Left lung (tissue), 10 donors: ENCODE data around the gene TOR1AIP2. TPM values are rescaled to one million over a fixed set of nuclear protein-coding genes. Genes with fewer than 3 reads are reported as not detected.

ENCODE experiments used
- ATAC-seq: fragments of 200-7000 bp; cut with Tn5 transposase; one replicate; pipeline ENCODE4 v1.9.1; 2020; ENCODE audit warnings: moderate library complexity
- DNase-seq, 4 donors: peaks; one replicate each; pipeline ENCODE4 v3.0.0-alpha.2; 2013 to 2020
- H3K27ac ChIP-seq, 2 donors: fragments of 200-600 bp; sonication (generic) in 1 of 2; one replicate each; pipeline versions ENCODE4 v1.5.0 to v1.8.0; 2020 to 2021
- H3K27me3 ChIP-seq, 2 donors: fragments of 200-600 bp; sonication (generic) in 1 of 2; one replicate each; pipeline versions ENCODE4 v1.5.0 to v1.8.0; 2020 to 2021
- H3K36me3 ChIP-seq, 2 donors: fragments of 200-600 bp; sonication (generic) in 1 of 2; one replicate each; pipeline versions ENCODE4 v1.5.0 to v1.8.0; 2020 to 2021
- H3K4me1 ChIP-seq, 2 donors: fragments of 200-600 bp; one replicate each; pipeline ENCODE4 v1.8.0; 2021
- H3K4me3 ChIP-seq, 2 donors: fragments of 200-600 bp; sonication (generic) in 1 of 2; one replicate each; pipeline versions ENCODE4 v1.5.0 to v1.8.0; 2020 to 2021; ENCODE audit warnings: mild to moderate bottlenecking in 1 of 2
- H3K9me3 ChIP-seq, 2 donors: fragments of 200-600 bp; sonication (generic) in 1 of 2; one replicate each; pipeline versions ENCODE4 v1.5.0 to v1.8.0; 2020 to 2021
- intact Hi-C, 2 donors: fragments of 100-400 bp; cut with DNase I; formaldehyde crosslinking; loops; one replicate each; pipeline versions ENCODE4 v1.11.2 to v1.14.2; 2022
- polyA plus RNA-seq, 6 donors: library from polyadenylated mRNA; unstranded; fragments of 120-200 nt; gene quantifications; one replicate each; pipeline ENCODE4 v1.2.1, GENCODE V29; 2013; ENCODE audit not compliant: insufficient read length in 6 of 6
- total RNA-seq, 2 donors: library from RNA; stranded (reverse); fragmentation: NEBNext Ultra II Directional; extraction: Animal tissue kit (Norgen Biotek cat#: 25700); gene quantifications; one replicate each; pipeline ENCODE4 v1.2.1, GENCODE V29; 2021
- TF ChIP-seq, protein P1 (sequence below), 2 donors: fragments of 200-600 bp; sonication (generic) in 1 of 2; IDR thresholded peaks; one replicate each; pipeline versions ENCODE4 v1.5.0 to v1.8.0; 2021; ENCODE audit warnings: antibody characterized with exemption in 2 of 2
- donor health status: DM: no; HTN: yes; CAD: no.
- donor health status: DM: no; HTN: no; CAD: no.

The TOR1AIP2 gene
- total and polyA plus RNA-seq, 8 donors: 34.8 to 109 (median 38.6) TPM

DNA sequence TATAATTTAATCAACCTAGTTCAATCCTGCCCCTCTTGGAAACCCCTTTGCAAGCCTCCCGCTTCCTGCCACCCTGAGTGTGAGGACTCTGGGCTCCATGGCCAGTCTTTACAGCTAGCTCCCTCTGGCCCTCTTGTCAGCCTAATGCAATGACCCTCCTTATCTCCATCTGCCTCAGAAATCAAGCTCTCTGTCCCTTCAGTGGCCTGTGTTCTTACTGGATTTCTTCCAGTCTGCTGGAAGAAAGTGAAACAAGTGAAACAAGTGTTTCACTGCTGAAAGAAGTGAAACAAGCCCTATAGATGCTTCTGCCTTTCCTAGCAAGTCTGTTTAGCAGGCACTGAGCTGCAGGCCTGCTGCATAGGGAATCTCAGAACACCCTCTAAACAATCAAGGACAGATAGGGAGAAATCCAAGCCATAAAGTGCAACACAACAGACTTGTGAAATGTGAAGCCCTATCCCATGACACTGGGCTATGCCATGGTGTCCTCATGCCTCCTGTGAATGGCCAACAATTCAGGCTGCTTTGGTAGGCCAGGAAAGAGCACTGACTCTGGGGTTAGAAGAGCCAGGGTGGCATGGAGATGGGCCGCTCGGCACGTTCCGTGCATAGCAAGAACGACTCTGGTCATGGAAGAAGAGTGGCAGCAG, 78.6 kb downstream of the TOR1AIP2 start:
- Histone ChIP-seq H3K4me3 (no peak overlapping the region), H3K4me1 (no peaks in the 10 kb centered on the region), H3K36me3 (no peaks in the 10 kb centered on the region), H3K27ac (no peak overlapping the region), H3K27me3 (no peaks in the 10 kb centered on the region), H3K9me3 (no peaks in the 10 kb centered on the region)
- DNase-seq (no peak), ATAC-seq (no peak)
- TF ChIP-seq, protein P1, sequence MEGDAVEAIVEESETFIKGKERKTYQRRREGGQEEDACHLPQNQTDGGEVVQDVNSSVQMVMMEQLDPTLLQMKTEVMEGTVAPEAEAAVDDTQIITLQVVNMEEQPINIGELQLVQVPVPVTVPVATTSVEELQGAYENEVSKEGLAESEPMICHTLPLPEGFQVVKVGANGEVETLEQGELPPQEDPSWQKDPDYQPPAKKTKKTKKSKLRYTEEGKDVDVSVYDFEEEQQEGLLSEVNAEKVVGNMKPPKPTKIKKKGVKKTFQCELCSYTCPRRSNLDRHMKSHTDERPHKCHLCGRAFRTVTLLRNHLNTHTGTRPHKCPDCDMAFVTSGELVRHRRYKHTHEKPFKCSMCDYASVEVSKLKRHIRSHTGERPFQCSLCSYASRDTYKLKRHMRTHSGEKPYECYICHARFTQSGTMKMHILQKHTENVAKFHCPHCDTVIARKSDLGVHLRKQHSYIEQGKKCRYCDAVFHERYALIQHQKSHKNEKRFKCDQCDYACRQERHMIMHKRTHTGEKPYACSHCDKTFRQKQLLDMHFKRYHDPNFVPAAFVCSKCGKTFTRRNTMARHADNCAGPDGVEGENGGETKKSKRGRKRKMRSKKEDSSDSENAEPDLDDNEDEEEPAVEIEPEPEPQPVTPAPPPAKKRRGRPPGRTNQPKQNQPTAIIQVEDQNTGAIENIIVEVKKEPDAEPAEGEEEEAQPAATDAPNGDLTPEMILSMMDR (IDR thresholded peaks at IDR 0.05): no peak
- intact Hi-C loops: no loop called here

DNA sequence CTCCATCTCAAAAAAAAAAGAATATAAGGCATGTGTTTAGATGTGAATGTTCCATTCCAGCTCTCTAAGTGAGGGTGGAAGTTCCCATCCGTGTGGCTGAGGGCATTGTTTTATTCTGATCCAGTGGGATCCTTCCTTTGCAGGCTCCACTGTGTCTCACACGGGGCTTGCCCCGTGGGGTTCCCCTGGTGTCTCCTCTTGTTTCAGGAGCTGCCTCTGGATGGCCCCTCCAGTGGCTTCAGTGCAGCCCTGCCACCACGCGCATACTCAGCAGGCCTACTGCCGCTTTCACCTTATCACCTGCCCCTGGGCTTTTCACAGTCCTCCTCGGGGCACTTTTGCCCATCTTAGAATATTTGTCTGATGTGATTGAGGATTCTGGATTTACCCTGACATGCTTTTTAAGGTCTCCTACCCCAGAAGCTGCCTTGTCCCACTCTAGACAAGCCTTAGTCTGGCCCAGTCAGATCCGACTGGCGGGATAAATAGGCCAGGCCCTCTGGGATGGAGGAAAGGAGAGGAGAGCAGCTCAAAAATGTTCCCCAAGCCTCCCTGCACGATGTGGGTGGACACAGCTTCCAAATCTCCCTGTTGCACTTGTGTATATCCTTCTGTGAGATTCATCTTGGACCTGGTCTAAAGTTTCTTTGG, 79.3 kb downstream of the TOR1AIP2 start:
- intact Hi-C loops: no loop called here
- TF ChIP-seq, protein P1 (IDR thresholded peaks at IDR 0.05): no peak
- Histone ChIP-seq H3K9me3 (no peaks in the 10 kb centered on the region), H3K36me3 (no peaks in the 10 kb centered on the region), H3K4me3 (no peak overlapping the region), H3K4me1 (no peaks in the 10 kb centered on the region), H3K27ac (no peak overlapping the region), H3K27me3 (no peaks in the 10 kb centered on the region)
- DNase-seq: no peak
- no peak for ATAC-seq

DNA sequence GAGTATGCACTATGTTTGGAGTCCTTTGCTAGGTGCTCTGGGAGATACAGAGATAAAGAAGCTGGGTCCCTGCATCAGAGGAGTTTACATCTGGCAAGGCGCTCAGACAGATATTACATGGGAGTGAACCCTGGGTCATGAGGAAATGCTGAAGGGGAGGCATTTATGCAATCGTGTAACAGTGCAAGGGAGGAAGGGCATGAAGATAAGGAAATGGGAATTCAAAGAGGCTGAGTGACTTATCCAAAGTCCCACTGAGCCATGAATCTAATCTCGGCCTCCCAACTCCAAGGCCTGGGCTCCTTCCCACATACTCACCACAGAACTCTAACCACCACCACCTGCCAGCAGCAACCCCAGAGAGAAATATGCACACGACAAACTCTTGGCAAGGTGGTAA, 82.9 kb downstream of the TOR1AIP2 start:
- ATAC-seq (peak; percentile 33), DNase-seq (no peak)
- TF ChIP-seq, protein P1 (IDR thresholded peaks at IDR 0.05): no peak
- Histone ChIP-seq H3K4me1 (no peaks in the 10 kb centered on the region), H3K4me3 (no peak overlapping the region), H3K27me3 (no peaks in the 10 kb centered on the region), H3K36me3 (no peaks in the 10 kb centered on the region), H3K9me3 (no peaks in the 10 kb centered on the region), H3K27ac (no peak overlapping the region)
- intact Hi-C loops: no loop called here

DNA sequence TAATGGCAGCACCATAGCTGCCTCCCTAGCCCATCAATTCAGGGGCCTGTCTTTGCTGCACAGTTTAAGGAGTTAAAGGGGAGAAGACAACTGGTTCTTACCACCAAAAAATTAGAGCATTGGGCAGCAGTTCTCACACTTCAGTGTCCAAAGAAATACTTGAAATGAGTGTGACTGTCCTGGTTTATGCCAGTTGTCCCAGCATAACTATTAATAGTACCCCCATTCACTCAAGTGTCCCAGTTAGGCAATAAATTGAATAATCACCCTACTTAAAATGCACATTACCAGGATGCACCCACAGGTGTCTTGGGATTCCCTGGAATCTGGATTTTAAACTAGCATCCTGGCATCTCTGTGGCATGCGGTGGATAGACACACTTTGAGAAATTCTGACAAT, 83.5 kb downstream of the TOR1AIP2 start:
- Histone ChIP-seq H3K36me3 (no peaks in the 10 kb centered on the region), H3K9me3 (no peaks in the 10 kb centered on the region), H3K4me3 (no peak overlapping the region), H3K27me3 (no peaks in the 10 kb centered on the region), H3K27ac (no peak overlapping the region), H3K4me1 (no peaks in the 10 kb centered on the region)
- TF ChIP-seq, protein P1 (IDR thresholded peaks at IDR 0.05): no peak
- intact Hi-C loops: no loop called here
- ATAC-seq: no peak
- no peak for DNase-seq

DNA sequence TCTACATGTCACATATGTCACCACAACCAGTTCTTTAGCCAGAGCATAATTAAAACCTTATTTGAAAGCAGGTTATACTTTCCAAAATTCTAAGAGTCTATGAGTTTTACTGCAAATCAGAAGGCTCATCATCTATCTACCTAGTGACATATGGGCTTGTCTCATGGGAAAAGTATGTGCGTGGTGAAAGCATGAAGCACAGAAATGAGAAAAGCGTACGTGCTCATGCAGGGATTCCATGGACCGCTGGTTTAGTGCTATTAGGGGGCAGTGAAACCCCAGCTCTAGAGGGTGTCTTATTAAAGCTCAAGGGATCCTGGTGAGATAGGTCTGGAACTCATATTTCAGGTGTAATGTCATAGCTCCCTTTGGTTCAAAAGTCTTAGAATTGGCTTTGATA, 84.3 kb downstream of the TOR1AIP2 start:
- TF ChIP-seq, protein P1 (IDR thresholded peaks at IDR 0.05): no peak
- DNase-seq (no peak), ATAC-seq (no peak)
- intact Hi-C loops: no loop called here
- H3K4me3 ChIP-seq: no peak overlapping the region
- H3K27ac ChIP-seq: no peak overlapping the region
- no peaks in the 10 kb centered on the region for H3K4me1 ChIP-seq
- H3K27me3 ChIP-seq: no peaks in the 10 kb centered on the region
- H3K9me3 ChIP-seq: no peaks in the 10 kb centered on the region
- H3K36me3 ChIP-seq: no peaks in the 10 kb centered on the region

Other genes with a start within 250 kb of the TOR1AIP2 start
- gene FAM163A, start 134.5 kb downstream of the TOR1AIP2 start, total RNA-seq: not detected
- gene FAM163A, start 134.5 kb downstream of the TOR1AIP2 start, polyA plus RNA-seq: under 1 TPM; 0.06 to 0.27 (median 0.12) TPM
- 10 to 100 TPM; 48.6 to 54.5 TPM for gene TOR1AIP1, start 4.5 kb upstream of the TOR1AIP2 start, total RNA-seq
- 10 to 100 TPM; 57.4 to 77.0 (median 68.0) TPM for gene TOR1AIP1, start 4.5 kb upstream of the TOR1AIP2 start, polyA plus RNA-seq
- gene CEP350, start 77.0 kb upstream of the TOR1AIP2 start, total RNA-seq: 10 to 100 TPM; 37.9 to 53.5 TPM
- 10 to 100 TPM; 26.8 to 36.6 (median 35.6) TPM for gene CEP350, start 77.0 kb upstream of the TOR1AIP2 start, polyA plus RNA-seq